Activated CD4-positive, alpha-beta memory T cell treated with anti-CD3 and anti-CD28 coated beads, Interleukin-2, amount 10 ng/mL, durations not matched to agents 7 days and 5 days (primary cell): ENCODE results near the gene MAP7. TPM values are rescaled to one million over a fixed set of nuclear protein-coding genes. Genes with fewer than 3 reads are reported as not detected.

Experiments used
- CTCF ChIA-PET: fragments of 350-600 bp; sonication (Branson Sonifier 250); formaldehyde crosslinking; loops from one replicate; lab custom pipeline; 2021; ENCODE audit warnings: antibody characterized with exemption, inconsistent platforms; lab: Charles Lee
- POLR2A ChIA-PET: fragments of 350-600 bp; sonication (Branson Sonifier 250); formaldehyde crosslinking; loops from one replicate; lab custom pipeline; 2021; ENCODE audit warnings: antibody characterized with exemption; lab: Charles Lee
- DNase-seq: peaks from one replicate; pipeline ENCODE4 v3.0.0-alpha.2; 2020
- H3K27ac Mint-ChIP-seq: one replicate; pipeline ENCODE4 v1.8.0; 2021; ENCODE audit warnings: mild to moderate bottlenecking, mixed read lengths
- H3K27me3 Mint-ChIP-seq: one replicate; pipeline ENCODE4 v1.8.0; 2021; ENCODE audit warnings: mixed read lengths
- H3K36me3 Mint-ChIP-seq: one replicate; pipeline ENCODE4 v1.8.0; 2021; ENCODE audit warnings: low read depth, mixed read lengths
- H3K4me1 Mint-ChIP-seq: one replicate; pipeline ENCODE4 v1.8.0; 2021; ENCODE audit warnings: mixed read lengths
- H3K4me3 Mint-ChIP-seq: one replicate; pipeline ENCODE4 v1.8.0; 2021; ENCODE audit warnings: mild to moderate bottlenecking, mixed read lengths
- H3K9me3 Mint-ChIP-seq: one replicate; pipeline ENCODE4 v1.8.0; 2021; ENCODE audit warnings: mixed read lengths
- total RNA-seq, 2 experiments: library from RNA; stranded (reverse); gene quantifications; one replicate each; pipeline ENCODE4 v1.2.3, GENCODE V29; 2021

Gene MAP7
- total RNA-seq, 2 experiments from 2014 or later = 1.4 to 1.8 TPM

DNA sequence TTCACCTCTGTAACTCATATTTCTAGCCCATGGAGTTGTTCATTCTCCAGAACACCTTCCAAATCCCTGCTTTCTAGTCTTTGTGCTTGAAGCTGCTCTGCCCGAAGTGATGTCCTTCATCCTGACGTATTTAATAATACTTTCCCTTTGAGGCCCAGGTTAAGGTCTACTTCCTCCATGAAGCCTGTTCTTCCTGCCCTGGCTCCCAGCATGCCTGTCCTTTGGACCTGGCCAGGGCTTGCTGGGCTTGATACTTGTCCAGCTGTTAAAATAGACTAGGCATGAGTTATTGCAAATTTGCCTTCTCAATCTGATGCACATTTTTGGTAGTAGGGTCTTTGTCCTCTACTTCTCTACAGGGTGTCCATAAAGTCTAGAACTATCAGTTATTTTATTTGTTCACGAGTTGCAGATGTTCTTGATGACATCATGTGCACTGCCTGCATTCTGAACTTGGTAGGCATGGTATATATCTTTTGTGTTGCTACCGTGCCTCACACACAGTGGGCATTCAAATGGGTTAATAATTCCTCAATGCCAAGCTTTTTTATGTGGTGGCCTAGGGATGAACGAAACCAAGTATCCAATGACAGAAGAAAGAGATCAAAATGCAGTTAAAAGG, 3.1 kb upstream of the MAP7 start:
- peaks cover 12% of the 10 kb centered on the region for H3K4me1 Mint-ChIP-seq
- CTCF ChIA-PET = no interaction called here
- DNase-seq = no peak
- no peak overlapping the region for H3K4me3 Mint-ChIP-seq
- POLR2A ChIA-PET = interaction anchor here (0.7 kb wide), 1 partner anchor 8 kb away, joined by 3 read pairs; no protein-coding TSS in a partner anchor
- peaks cover 32% of the 10 kb centered on the region for H3K27me3 Mint-ChIP-seq
- H3K36me3 Mint-ChIP-seq = peaks cover 10% of the 10 kb centered on the region
- H3K27ac Mint-ChIP-seq = no peak overlapping the region
- H3K9me3 Mint-ChIP-seq = no peaks in the 10 kb centered on the region

DNA sequence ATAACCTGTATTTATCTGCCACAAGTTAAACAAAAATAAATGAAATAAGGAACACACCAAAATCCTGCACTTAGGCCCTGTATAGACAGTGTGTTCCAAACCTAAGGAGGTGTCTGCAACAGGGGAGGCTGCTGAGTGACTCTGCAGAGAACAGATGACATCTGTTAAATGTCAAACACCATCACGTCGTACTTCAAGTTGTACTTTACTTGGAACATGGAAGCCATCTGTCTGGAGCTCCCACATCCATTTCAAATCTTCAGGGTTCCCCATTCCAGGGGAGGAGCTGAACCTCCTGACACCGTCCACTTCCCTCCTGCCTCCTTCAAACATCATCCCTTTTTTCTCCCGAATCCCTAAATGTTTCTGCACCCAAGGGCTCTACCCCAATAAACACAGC, 1.8 kb upstream of the MAP7 start:
- no peak for DNase-seq
- Mint-ChIP-seq H3K27ac (no peak overlapping the region), H3K4me1 (peaks cover 12% of the 10 kb centered on the region), H3K27me3 (peaks cover 39% of the 10 kb centered on the region), H3K4me3 (no peak overlapping the region), H3K36me3 (peaks cover 2% of the 10 kb centered on the region), H3K9me3 (no peaks in the 10 kb centered on the region)
- ChIA-PET CTCF (interaction anchor here (2.3 kb wide), 1 partner anchor 11 kb away, joined by 10 read pairs; no protein-coding TSS in a partner anchor), POLR2A (interaction anchor here (1.0 kb wide), 1 partner anchor 240 kb away, joined by 3 read pairs; the partner anchor contains the start of gene MAP3K5)

- Mint-ChIP-seq H3K36me3 (no peaks in the 10 kb centered on the region), H3K4me3 (peak overlapping the region; percentile 6), H3K27ac (no peak overlapping the region), H3K27me3 (peaks cover 48% of the 10 kb centered on the region), H3K4me1 (peaks cover 12% of the 10 kb centered on the region), H3K9me3 (no peaks in the 10 kb centered on the region)
- no peak for DNase-seq
- ChIA-PET POLR2A (interaction anchor here (1.0 kb wide), 1 partner anchor 241 kb away, joined by 3 read pairs; the partner anchor contains the start of gene MAP3K5), CTCF (interaction anchor here (0.6 to 2.3 kb wide), 8 partner anchors 8 to 159 kb away, joined by 3 to 10 read pairs (median 4); no protein-coding TSS in a partner anchor)
Observed at GRCh38 chr6:136551103-136551502, 881 bp upstream of the MAP7 start.

- peaks cover 53% of the 10 kb centered on the region for H3K27me3 Mint-ChIP-seq
- CTCF ChIA-PET = interaction anchor here (0.7 to 2.3 kb wide), 11 partner anchors 9 to 262 kb away, joined by 3 to 10 read pairs (median 4); partner anchors contain the start of gene MAP3K5
- H3K4me1 Mint-ChIP-seq = peaks cover 12% of the 10 kb centered on the region
- H3K27ac Mint-ChIP-seq = no peak overlapping the region
- H3K36me3 Mint-ChIP-seq = no peaks in the 10 kb centered on the region
- H3K4me3 Mint-ChIP-seq = no peak overlapping the region
- H3K9me3 Mint-ChIP-seq = no peaks in the 10 kb centered on the region
- no peak for DNase-seq
- POLR2A ChIA-PET = interaction anchor here (0.6 to 0.7 kb wide), 2 partner anchors 15 to 94 kb away, joined by 3 read pairs; no protein-coding TSS in a partner anchor
Observed at GRCh38 chr6:136550045-136550329, 235 bp downstream of the MAP7 start.

DNA sequence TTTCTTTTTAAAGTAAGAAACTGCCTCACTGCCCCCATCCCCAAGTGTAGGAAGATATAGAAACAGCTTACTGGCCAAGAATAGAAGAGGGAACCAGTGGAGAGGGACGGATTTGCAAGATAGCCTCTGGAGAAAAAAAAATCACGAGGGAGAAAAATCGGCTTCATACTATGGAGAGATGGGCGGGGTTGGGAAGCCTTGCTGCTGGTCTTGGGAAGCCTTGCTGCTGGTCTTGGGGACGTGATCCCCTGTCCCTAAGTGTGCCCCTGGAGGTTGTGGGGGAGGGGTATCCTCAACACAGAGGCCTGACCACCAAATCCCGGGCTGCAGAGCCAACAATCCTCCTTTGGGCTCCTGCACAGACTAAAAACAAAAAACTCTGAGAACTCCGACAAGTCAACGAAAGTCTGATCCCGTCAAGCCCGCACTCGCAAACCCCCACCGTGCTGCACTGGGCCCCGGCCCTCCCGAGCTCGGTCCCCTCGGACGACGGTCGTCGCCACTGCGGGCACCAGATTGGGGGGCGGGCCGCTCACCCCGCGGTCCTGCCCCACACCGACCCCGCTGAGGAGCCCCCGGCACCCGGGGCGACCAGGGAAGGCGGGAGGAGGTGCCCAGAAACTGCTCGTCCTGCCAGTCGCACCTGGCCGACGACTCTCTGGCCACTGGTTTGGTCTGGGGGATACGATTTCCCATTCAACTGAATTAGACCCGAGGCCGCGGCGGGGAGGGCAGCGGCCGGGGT, 750 bp downstream of the MAP7 start:
- CTCF ChIA-PET = interaction anchor here (0.7 to 2.3 kb wide), 12 partner anchors 9 to 261 kb away, joined by 3 to 10 read pairs (median 4); partner anchors contain the start of gene MAP3K5
- Mint-ChIP-seq H3K4me1 (peaks cover 12% of the 10 kb centered on the region), H3K36me3 (no peaks in the 10 kb centered on the region), H3K4me3 (peak overlapping the region; percentile 60), H3K27me3 (peaks cover 58% of the 10 kb centered on the region), H3K9me3 (no peaks in the 10 kb centered on the region), H3K27ac (no peak overlapping the region)
- DNase-seq = no peak
- POLR2A ChIA-PET = interaction anchor here (0.6 kb wide), 1 partner anchor 93 kb away, joined by 3 read pairs; no protein-coding TSS in a partner anchor

GRCh38 chr6:136548582-136549299, 1.5 kb downstream of the MAP7 start:
- Mint-ChIP-seq H3K4me3 (peak overlapping the region; percentile 60), H3K27me3 (peaks cover 62% of the 10 kb centered on the region)
- POLR2A ChIA-PET = no interaction called here

GRCh38 chr6:136547871-136548270, 2.4 kb downstream of the MAP7 start:
- ChIA-PET POLR2A (no interaction called here), CTCF (interaction anchor here (1.2 to 1.7 kb wide), 2 partner anchors 8 to 23 kb away, joined by 3 to 8 read pairs; no protein-coding TSS in a partner anchor)
- no peak for DNase-seq
- Mint-ChIP-seq H3K36me3 (no peaks in the 10 kb centered on the region), H3K27ac (no peak overlapping the region), H3K27me3 (peaks cover 62% of the 10 kb centered on the region), H3K9me3 (no peaks in the 10 kb centered on the region), H3K4me1 (peaks cover 12% of the 10 kb centered on the region), H3K4me3 (no peak overlapping the region)

More at GRCh38 chr6:136548582-136549299, 1.5 kb downstream of the MAP7 start:
- H3K27ac Mint-ChIP-seq = no peak overlapping the region
- H3K4me1 Mint-ChIP-seq = peaks cover 12% of the 10 kb centered on the region
- H3K36me3 Mint-ChIP-seq = no peaks in the 10 kb centered on the region
- CTCF ChIA-PET = interaction anchor here (1.3 to 1.6 kb wide), 3 partner anchors 15 to 58 kb away, joined by 3 to 4 read pairs (median 3); no protein-coding TSS in a partner anchor
- no peak for DNase-seq
- no peaks in the 10 kb centered on the region for H3K9me3 Mint-ChIP-seq

- no peak overlapping the region for H3K4me3 Mint-ChIP-seq
- H3K36me3 Mint-ChIP-seq = no peaks in the 10 kb centered on the region
- peaks cover 12% of the 10 kb centered on the region for H3K4me1 Mint-ChIP-seq
- H3K27ac Mint-ChIP-seq = no peak overlapping the region
- CTCF ChIA-PET = interaction anchor here (0.7 to 1.7 kb wide), 5 partner anchors 9 to 297 kb away, joined by 3 to 8 read pairs (median 3); partner anchors contain the start of gene MTFR2
- peaks cover 59% of the 10 kb centered on the region for H3K27me3 Mint-ChIP-seq
- H3K9me3 Mint-ChIP-seq = no peaks in the 10 kb centered on the region
- no peak for DNase-seq
- POLR2A ChIA-PET = no interaction called here
Observed at GRCh38 chr6:136547336-136547735, 2.9 kb downstream of the MAP7 start.

DNA sequence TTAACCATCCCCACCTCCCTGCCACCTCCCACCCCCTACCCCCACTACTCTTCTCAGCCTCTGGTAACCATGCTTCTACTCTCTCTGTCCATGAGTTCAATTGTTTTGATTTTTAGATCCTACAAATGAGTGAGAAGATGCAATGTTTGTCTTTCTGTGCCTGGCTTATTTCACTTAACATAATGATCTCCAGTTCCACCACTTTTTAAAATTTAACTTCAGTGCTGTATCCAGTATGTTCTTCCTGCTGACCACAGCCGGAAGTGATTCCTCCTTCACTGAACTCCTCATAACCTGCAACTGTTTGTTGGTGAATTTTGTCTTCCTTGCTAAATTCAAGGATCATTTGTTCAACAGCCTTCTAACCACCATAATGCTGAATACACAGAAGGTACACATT, 3.9 kb downstream of the MAP7 start:
- no peaks in the 10 kb centered on the region for H3K36me3 Mint-ChIP-seq
- H3K4me1 Mint-ChIP-seq = peaks cover 11% of the 10 kb centered on the region
- ChIA-PET CTCF (interaction anchor here (1.3 to 1.7 kb wide), 2 partner anchors 21 to 229 kb away, joined by 3 to 8 read pairs; no protein-coding TSS in a partner anchor), POLR2A (no interaction called here)
- H3K27ac Mint-ChIP-seq = no peak overlapping the region
- DNase-seq = no peak
- H3K27me3 Mint-ChIP-seq = peaks cover 54% of the 10 kb centered on the region
- H3K4me3 Mint-ChIP-seq = no peak overlapping the region
- no peaks in the 10 kb centered on the region for H3K9me3 Mint-ChIP-seq

- POLR2A ChIA-PET = no interaction called here
- H3K4me3 Mint-ChIP-seq = no peak overlapping the region
- peaks cover 48% of the 10 kb centered on the region for H3K27me3 Mint-ChIP-seq
Observed at GRCh38 chr6:136544326-136544725, 5.9 kb downstream of the MAP7 start.

GRCh38 chr6:136541395-136541794, 8.8 kb downstream of the MAP7 start:
- Mint-ChIP-seq H3K4me3 (no peak overlapping the region), H3K36me3 (no peaks in the 10 kb centered on the region), H3K9me3 (no peaks in the 10 kb centered on the region), H3K4me1 (no peaks in the 10 kb centered on the region), H3K27ac (no peak overlapping the region), H3K27me3 (peaks cover 24% of the 10 kb centered on the region)
- DNase-seq = no peak
- POLR2A ChIA-PET = no interaction called here
- CTCF ChIA-PET = interaction anchor here (1.0 kb wide), 1 partner anchor 9 kb away, joined by 3 read pairs; the partner anchor contains the start of gene MAP7

More at GRCh38 chr6:136544326-136544725, 5.9 kb downstream of the MAP7 start:
- H3K36me3 Mint-ChIP-seq = no peaks in the 10 kb centered on the region
- H3K27ac Mint-ChIP-seq = no peak overlapping the region
- DNase-seq = no peak
- H3K4me1 Mint-ChIP-seq = peaks cover 5% of the 10 kb centered on the region
- no peaks in the 10 kb centered on the region for H3K9me3 Mint-ChIP-seq
- CTCF ChIA-PET = interaction anchor here (0.7 to 1.2 kb wide), 2 partner anchors 16 to 17 kb away, joined by 3 to 4 read pairs; no protein-coding TSS in a partner anchor

DNA sequence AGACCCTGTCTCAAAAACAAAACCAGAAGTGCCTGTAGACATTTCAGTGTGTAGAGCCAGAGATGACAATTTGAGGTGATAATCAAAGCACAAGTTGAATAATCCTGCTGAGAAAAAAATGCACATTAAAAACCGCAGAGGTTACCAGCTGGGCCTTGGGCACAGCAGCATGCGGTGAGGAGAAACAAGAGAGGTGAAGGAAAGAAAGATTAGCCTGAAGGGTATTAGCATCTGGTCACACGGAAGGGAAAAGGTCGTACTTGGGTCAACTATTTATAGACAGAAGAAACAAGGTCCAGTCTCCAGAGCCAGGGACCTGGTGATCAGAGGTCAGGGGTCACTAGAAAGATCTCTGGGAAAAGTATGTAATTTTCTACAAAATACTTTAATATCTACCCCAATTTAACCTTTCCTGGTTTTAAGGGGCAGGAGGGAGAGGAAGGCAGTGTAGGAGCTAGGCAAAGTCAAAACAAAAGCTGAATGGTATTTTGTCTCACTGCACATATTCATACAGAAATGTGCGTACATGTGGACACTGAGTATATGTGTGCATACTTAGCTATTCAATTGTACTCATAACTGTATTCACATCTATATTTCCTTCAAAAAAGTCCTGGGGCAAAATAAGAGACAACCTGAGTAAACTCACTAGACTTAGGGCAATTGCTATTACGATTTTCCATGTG, 10.1 kb downstream of the MAP7 start:
- H3K9me3 Mint-ChIP-seq = no peaks in the 10 kb centered on the region
- DNase-seq = no peak
- H3K27ac Mint-ChIP-seq = no peak overlapping the region
- H3K36me3 Mint-ChIP-seq = no peaks in the 10 kb centered on the region
- POLR2A ChIA-PET = no interaction called here
- CTCF ChIA-PET = interaction anchor here (1.0 to 1.7 kb wide), 2 partner anchors 10 to 252 kb away, joined by 3 read pairs; partner anchors contain the start of genes MAP3K5 and MAP7
- peaks cover 2% of the 10 kb centered on the region for H3K4me1 Mint-ChIP-seq
- peaks cover 19% of the 10 kb centered on the region for H3K27me3 Mint-ChIP-seq
- no peak overlapping the region for H3K4me3 Mint-ChIP-seq
